ENCODE results near the gene EXOSC7. TPM values are rescaled to one million over a fixed set of nuclear protein-coding genes. Genes with fewer than 3 reads are reported as not detected.
"Not testable (repeated sequence)": the region's sequence is repeated elsewhere in the genome, so short reads cannot be mapped to it uniquely, and the experiment has no call there.

The EXOSC7 gene
- 53.7 and 58.7 TPM in 2 replicates for total RNA-seq (2014; rRNA removed)
- 61.4 TPM for polyA plus RNA-seq (2012)

- peak; percentile 80 for DNase-seq (ENCODE audit: low read depth)
Measured at GRCh38 chr3:44976002-44976815, at the start of gene EXOSC7, which contains the start of gene ZDHHC3. EXOSC7 (plus strand) TSS chr3:44976244; CDS start chr3:44976278, 34 bp downstream. ZDHHC3 (minus strand) TSS chr3:44976174; CDS start chr3:44959436, 16,738 bp downstream.

- no peak for DNase-seq (ENCODE audit: low read depth)
Measured at GRCh38 chr3:44926921-44927320, 49.1 kb upstream of the EXOSC7 start.

GRCh38 chr3:44927371-44927770 is 48.7 kb upstream of the EXOSC7 start:
- no peak for DNase-seq (ENCODE audit: low read depth)

GRCh38 chr3:44929782-44930181 is 46.3 kb upstream of the EXOSC7 start:
- DNase-seq (ENCODE audit: low read depth), result no peak

- DNase-seq (ENCODE audit: low read depth), result no peak
Measured at GRCh38 chr3:44930911-44931310, 45.1 kb upstream of the EXOSC7 start.

GRCh38 chr3:44931791-44932190 is 44.3 kb upstream of the EXOSC7 start:
- DNase-seq (ENCODE audit: low read depth), result no peak

GRCh38 chr3:44932271-44932670 is 43.8 kb upstream of the EXOSC7 start:
- no peak for DNase-seq (ENCODE audit: low read depth)

GRCh38 chr3:44932986-44933944 is 42.8 kb upstream of the EXOSC7 start:
- DNase-seq (ENCODE audit: low read depth), result no peak

- no peak for DNase-seq (ENCODE audit: low read depth)
Measured at GRCh38 chr3:44939581-44940036, 36.4 kb upstream of the EXOSC7 start.

GRCh38 chr3:44942202-44942921 is 33.7 kb upstream of the EXOSC7 start:
- DNase-seq (ENCODE audit: low read depth), result peak; percentile 74

- no peak for DNase-seq (ENCODE audit: low read depth)
Measured at GRCh38 chr3:44948239-44948638, 27.8 kb upstream of the EXOSC7 start.

- DNase-seq (ENCODE audit: low read depth), result not testable (repeated sequence)
Measured at GRCh38 chr3:44949770-44950169, 26.3 kb upstream of the EXOSC7 start.

GRCh38 chr3:44950275-44950734 is 25.7 kb upstream of the EXOSC7 start:
- no peak for DNase-seq (ENCODE audit: low read depth)

GRCh38 chr3:44952689-44953088 is 23.4 kb upstream of the EXOSC7 start:
- no peak for DNase-seq (ENCODE audit: low read depth)

- no peak for DNase-seq (ENCODE audit: low read depth)
Measured at GRCh38 chr3:44954304-44954703, 21.7 kb upstream of the EXOSC7 start.

GRCh38 chr3:44954962-44955361 is 21.1 kb upstream of the EXOSC7 start:
- peak; percentile 66 for DNase-seq (ENCODE audit: low read depth)

GRCh38 chr3:44955917-44956316 is 20.1 kb upstream of the EXOSC7 start:
- DNase-seq (ENCODE audit: low read depth), result no peak

- DNase-seq (ENCODE audit: low read depth), result no peak
Measured at GRCh38 chr3:44957986-44958385, 18.1 kb upstream of the EXOSC7 start.

GRCh38 chr3:44958386-44958785 is 17.7 kb upstream of the EXOSC7 start:
- DNase-seq (ENCODE audit: low read depth), result no peak

- DNase-seq (ENCODE audit: low read depth), result peak; percentile 52
Measured at GRCh38 chr3:44960387-44961026, 15.5 kb upstream of the EXOSC7 start.

- no peak for DNase-seq (ENCODE audit: low read depth)
Measured at GRCh38 chr3:44961888-44962287, 14.2 kb upstream of the EXOSC7 start.
